ENCODE data around the gene IGSF6.

Gene IGSF6

GRCh38 chr16:21619765-21620425 lies 32.5 kb downstream of the IGSF6 start:
- ChIA-PET CTCF (interaction anchor here (0.7 kb wide), 1 partner anchor 16 kb away, joined by 3 read pairs; no protein-coding TSS in a partner anchor), POLR2A (no interaction called here)
- TF ChIP-seq CTCF (IDR thresholded peaks at IDR 0.05; ENCODE audit: control extremely low read depth, extremely low read depth, low read depth, missing control alignments): no peak
- DNase-seq (ENCODE audit: extremely low spot score): no peak

- CTCF ChIA-PET: interaction anchor here (1.2 kb wide), 1 partner anchor 39 kb away, joined by 3 read pairs; no protein-coding TSS in a partner anchor
- no peak for DNase-seq (ENCODE audit: extremely low spot score)
- POLR2A ChIA-PET: no interaction called here
- no peak for TF ChIP-seq CTCF (IDR thresholded peaks at IDR 0.05; ENCODE audit: control extremely low read depth, extremely low read depth, low read depth, missing control alignments)
These were observed 34.1 kb downstream of the IGSF6 start for GRCh38 chr16:21618281-21618680.

GRCh38 chr16:21617607-21618006 lies 34.8 kb downstream of the IGSF6 start:
- no peak for DNase-seq (ENCODE audit: extremely low spot score)
- ChIA-PET POLR2A (no interaction called here), CTCF (interaction anchor here (1.2 to 1.5 kb wide), 3 partner anchors 14 to 40 kb away, joined by 3 to 5 read pairs (median 4); no protein-coding TSS in a partner anchor)
- no peak for TF ChIP-seq CTCF (IDR thresholded peaks at IDR 0.05; ENCODE audit: control extremely low read depth, extremely low read depth, low read depth, missing control alignments)

GRCh38 chr16:21614896-21615295 lies 37.5 kb downstream of the IGSF6 start:
- TF ChIP-seq CTCF (IDR thresholded peaks at IDR 0.05; ENCODE audit: control extremely low read depth, extremely low read depth, low read depth, missing control alignments): no peak
- POLR2A ChIA-PET: no interaction called here
- CTCF ChIA-PET: interaction anchor here (1.5 kb wide), 1 partner anchor 42 kb away, joined by 6 read pairs; no protein-coding TSS in a partner anchor
- no peak for DNase-seq (ENCODE audit: extremely low spot score)

GRCh38 chr16:21613781-21614180 lies 38.6 kb downstream of the IGSF6 start:
- no peak for DNase-seq (ENCODE audit: extremely low spot score)
- CTCF ChIA-PET: no interaction called here
- POLR2A ChIA-PET: interaction anchor here (0.6 kb wide), 1 partner anchor 680 kb away, joined by 3 read pairs; no protein-coding TSS in a partner anchor
- TF ChIP-seq CTCF (IDR thresholded peaks at IDR 0.05; ENCODE audit: control extremely low read depth, extremely low read depth, low read depth, missing control alignments): no peak

- DNase-seq (ENCODE audit: extremely low spot score): no peak
- ChIA-PET CTCF (no interaction called here), POLR2A (interaction anchor here (0.6 kb wide), 1 partner anchor 681 kb away, joined by 3 read pairs; no protein-coding TSS in a partner anchor)
- no peak for TF ChIP-seq CTCF (IDR thresholded peaks at IDR 0.05; ENCODE audit: control extremely low read depth, extremely low read depth, low read depth, missing control alignments)
These were observed 39.0 kb downstream of the IGSF6 start for GRCh38 chr16:21613361-21613760.

Data from GM10248 (cell line).